ENCODE measurements around the gene HORMAD2.

Gene HORMAD2

DNA sequence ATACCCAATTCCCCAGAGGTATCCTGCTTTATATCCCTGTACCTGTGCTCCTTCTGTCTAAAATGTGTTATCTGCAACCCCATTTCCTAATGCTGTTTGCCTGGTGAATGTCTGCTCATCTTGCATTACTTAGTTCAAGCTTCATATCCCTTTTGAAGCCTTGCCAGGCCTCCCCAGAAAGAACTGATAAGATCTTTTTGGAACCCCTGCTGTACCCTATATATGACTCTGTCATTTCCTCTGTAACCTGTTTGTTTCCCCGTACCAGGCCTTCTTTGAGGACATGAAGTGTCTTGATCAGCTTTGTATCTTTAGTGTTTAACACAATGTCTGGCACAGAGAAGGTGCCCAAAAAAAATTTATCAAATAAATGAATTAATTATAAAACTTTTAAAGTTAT lies 88.7 kb downstream of the HORMAD2 start:
- H3K4me1 ChIP-seq (ENCODE audit: insufficient read depth, low read length, poor library complexity, severe bottlenecking): peaks cover 35% of the 10 kb centered on the region
- no peaks in the 10 kb centered on the region for H3F3A ChIP-seq (ENCODE audit: low read depth)
- H3K9me2 ChIP-seq (replicated peaks; ENCODE audit: low read depth, low read length): no peaks in the 10 kb centered on the region
- H4K20me1 ChIP-seq (ENCODE audit: insufficient read depth, low read length, poor library complexity, severe bottlenecking): no peaks in the 10 kb centered on the region
- TF ChIP-seq, protein P1, sequence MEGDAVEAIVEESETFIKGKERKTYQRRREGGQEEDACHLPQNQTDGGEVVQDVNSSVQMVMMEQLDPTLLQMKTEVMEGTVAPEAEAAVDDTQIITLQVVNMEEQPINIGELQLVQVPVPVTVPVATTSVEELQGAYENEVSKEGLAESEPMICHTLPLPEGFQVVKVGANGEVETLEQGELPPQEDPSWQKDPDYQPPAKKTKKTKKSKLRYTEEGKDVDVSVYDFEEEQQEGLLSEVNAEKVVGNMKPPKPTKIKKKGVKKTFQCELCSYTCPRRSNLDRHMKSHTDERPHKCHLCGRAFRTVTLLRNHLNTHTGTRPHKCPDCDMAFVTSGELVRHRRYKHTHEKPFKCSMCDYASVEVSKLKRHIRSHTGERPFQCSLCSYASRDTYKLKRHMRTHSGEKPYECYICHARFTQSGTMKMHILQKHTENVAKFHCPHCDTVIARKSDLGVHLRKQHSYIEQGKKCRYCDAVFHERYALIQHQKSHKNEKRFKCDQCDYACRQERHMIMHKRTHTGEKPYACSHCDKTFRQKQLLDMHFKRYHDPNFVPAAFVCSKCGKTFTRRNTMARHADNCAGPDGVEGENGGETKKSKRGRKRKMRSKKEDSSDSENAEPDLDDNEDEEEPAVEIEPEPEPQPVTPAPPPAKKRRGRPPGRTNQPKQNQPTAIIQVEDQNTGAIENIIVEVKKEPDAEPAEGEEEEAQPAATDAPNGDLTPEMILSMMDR (conservative IDR thresholded peaks at IDR 0.05; ENCODE audit: low read length): no peak
- TF ChIP-seq EZH2phosphoT487 (IDR thresholded peaks at IDR 0.05; ENCODE audit: borderline replicate concordance): no peak
- H3K9ac ChIP-seq (ENCODE audit: low read depth, low read length, poor library complexity, severe bottlenecking): peak overlapping the region; percentile 51
- no peak overlapping the region for H2AFZ ChIP-seq (ENCODE audit: low read length)
- H3K9me3 ChIP-seq (ENCODE audit: insufficient read depth, low read depth, low read length): no peaks in the 10 kb centered on the region
- no peaks in the 10 kb centered on the region for H3K36me3 ChIP-seq (ENCODE audit: insufficient read depth, low read length)
- H3K4me3 ChIP-seq (ENCODE audit: low read length, poor library complexity, severe bottlenecking): peak overlapping the region; percentile 32
- H3K4me2 ChIP-seq (ENCODE audit: low read depth, low read length, poor library complexity, severe bottlenecking): peak overlapping the region; percentile 67
- no peaks in the 10 kb centered on the region for H3K79me2 ChIP-seq (ENCODE audit: insufficient read depth, low read length)
- no peaks in the 10 kb centered on the region for H3K27me3 ChIP-seq (ENCODE audit: insufficient read depth, low read length, poor library complexity, severe bottlenecking)

- Histone ChIP-seq H3K9me3 (ENCODE audit: insufficient read depth, low read depth, low read length) (no peaks in the 10 kb centered on the region), H3K4me3 (ENCODE audit: low read length, poor library complexity, severe bottlenecking) (no peak overlapping the region), H4K20me1 (ENCODE audit: insufficient read depth, low read length, poor library complexity, severe bottlenecking) (no peaks in the 10 kb centered on the region), H3K36me3 (ENCODE audit: insufficient read depth, low read length) (no peaks in the 10 kb centered on the region), H3K27me3 (ENCODE audit: insufficient read depth, low read length, poor library complexity, severe bottlenecking) (no peaks in the 10 kb centered on the region), H3K4me1 (ENCODE audit: insufficient read depth, low read length, poor library complexity, severe bottlenecking) (peaks cover 40% of the 10 kb centered on the region), H2AFZ (ENCODE audit: low read length) (0 out of 2 replicates have a peak overlapping the region, but pooled peaks have one; percentile 31), H3F3A (ENCODE audit: low read depth) (no peaks in the 10 kb centered on the region), H3K9ac (ENCODE audit: low read depth, low read length, poor library complexity, severe bottlenecking) (no peak overlapping the region), H3K79me2 (ENCODE audit: insufficient read depth, low read length) (no peaks in the 10 kb centered on the region), H3K9me2 (replicated peaks; ENCODE audit: low read depth, low read length) (no peaks in the 10 kb centered on the region), H3K4me2 (ENCODE audit: low read depth, low read length, poor library complexity, severe bottlenecking) (peak overlapping the region; percentile 67)
- TF ChIP-seq EZH2phosphoT487 (IDR thresholded peaks at IDR 0.05; ENCODE audit: borderline replicate concordance): no peak
- TF ChIP-seq, protein P1 (conservative IDR thresholded peaks at IDR 0.05; ENCODE audit: low read length): no peak
These were observed 89.9 kb downstream of the HORMAD2 start for GRCh38 chr22:30170129-30170528.

DNA sequence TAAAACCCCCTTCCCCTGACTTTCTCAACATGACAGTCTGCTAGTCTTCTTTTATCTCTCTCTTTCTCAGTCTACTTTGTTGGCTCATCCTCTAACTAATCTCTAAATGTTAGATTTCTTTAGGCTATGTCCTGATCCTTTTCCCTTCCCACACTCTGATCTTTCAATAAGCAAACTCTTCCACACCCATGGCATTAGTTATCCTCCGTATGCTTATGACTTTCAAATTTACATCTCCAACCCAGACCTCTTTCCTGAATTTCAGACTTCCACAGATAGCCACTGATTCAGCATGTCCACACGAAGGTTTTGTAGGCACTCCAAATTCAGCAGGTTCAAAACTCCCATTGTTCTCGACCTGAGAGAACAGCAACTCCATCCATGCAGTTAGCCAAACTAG lies 90.7 kb downstream of the HORMAD2 start:
- H3K9ac ChIP-seq (ENCODE audit: low read depth, low read length, poor library complexity, severe bottlenecking): no peak overlapping the region
- H3K27me3 ChIP-seq (ENCODE audit: insufficient read depth, low read length, poor library complexity, severe bottlenecking): no peaks in the 10 kb centered on the region
- no peaks in the 10 kb centered on the region for H4K20me1 ChIP-seq (ENCODE audit: insufficient read depth, low read length, poor library complexity, severe bottlenecking)
- no peaks in the 10 kb centered on the region for H3F3A ChIP-seq (ENCODE audit: low read depth)
- H3K4me3 ChIP-seq (ENCODE audit: low read length, poor library complexity, severe bottlenecking): no peak overlapping the region
- H2AFZ ChIP-seq (ENCODE audit: low read length): no peak overlapping the region
- H3K79me2 ChIP-seq (ENCODE audit: insufficient read depth, low read length): no peaks in the 10 kb centered on the region
- H3K9me2 ChIP-seq (replicated peaks; ENCODE audit: low read depth, low read length): no peaks in the 10 kb centered on the region
- peaks cover 44% of the 10 kb centered on the region for H3K4me1 ChIP-seq (ENCODE audit: insufficient read depth, low read length, poor library complexity, severe bottlenecking)
- no peaks in the 10 kb centered on the region for H3K9me3 ChIP-seq (ENCODE audit: insufficient read depth, low read depth, low read length)
- no peak overlapping the region for H3K4me2 ChIP-seq (ENCODE audit: low read depth, low read length, poor library complexity, severe bottlenecking)
- TF ChIP-seq, protein P1 (conservative IDR thresholded peaks at IDR 0.05; ENCODE audit: low read length): no peak
- TF ChIP-seq EZH2phosphoT487 (IDR thresholded peaks at IDR 0.05; ENCODE audit: borderline replicate concordance): no peak
- no peaks in the 10 kb centered on the region for H3K36me3 ChIP-seq (ENCODE audit: insufficient read depth, low read length)
